Small intestine (tissue), 7 donors: ENCODE results near the gene UQCC3. TPM values are rescaled to one million over a fixed set of nuclear protein-coding genes. Genes with fewer than 3 reads are reported as not detected.
A peak's percentile ranks its signal among the peaks of the same experiment; 100 is the strongest.

ENCODE experiments used
- DNase-seq, 2 donors: peaks; one replicate each; pipeline versions ENCODE4 v3.0.0 to v3.0.0-alpha.2; 2013
- FAIRE-seq: peaks from 2 replicates; lab custom pipeline; 2012; peaks lifted over from hg19 to GRCh38; lab: Jason Lieb, UNC
- H3K27ac ChIP-seq, 3 donors: one replicate each; pipeline ENCODE4 v1.5.1; 2013; ENCODE audit warnings: low read length in 2 of 3, mild to moderate bottlenecking in 2 of 3, control low read depth in 1 of 3, inconsistent platforms in 1 of 3, low read depth in 1 of 3, moderate library complexity in 1 of 3
- H3K27me3 ChIP-seq, 3 donors: one replicate each; pipeline ENCODE4 v1.6.1; 2013; ENCODE audit warnings: low read length in 3 of 3, inconsistent platforms in 1 of 3; ENCODE audit not compliant: control insufficient read depth in 3 of 3, insufficient read depth in 3 of 3
- H3K36me3 ChIP-seq, 3 donors: one replicate each; pipeline ENCODE4 v1.6.1; 2013; ENCODE audit warnings: low read length in 3 of 3, inconsistent platforms in 1 of 3, low read depth in 1 of 3, mild to moderate bottlenecking in 1 of 3, moderate library complexity in 1 of 3; ENCODE audit not compliant: control insufficient read depth in 3 of 3, insufficient read depth in 2 of 3
- H3K4me1 ChIP-seq, 3 donors: one replicate each; pipeline ENCODE4 v1.6.1; 2013; ENCODE audit warnings: low read length in 2 of 3, inconsistent platforms in 1 of 3, low read depth in 1 of 3, mild to moderate bottlenecking in 1 of 3, moderate library complexity in 1 of 3; ENCODE audit not compliant: control insufficient read depth in 3 of 3, insufficient read depth in 2 of 3
- H3K4me3 ChIP-seq, 3 donors: one replicate each; pipeline ENCODE4 v1.5.1; 2013; ENCODE audit warnings: low read length in 3 of 3, control low read depth in 1 of 3, inconsistent platforms in 1 of 3, low read depth in 1 of 3, mild to moderate bottlenecking in 1 of 3, moderate library complexity in 1 of 3
- H3K9me3 ChIP-seq, 2 donors: one replicate each; pipeline ENCODE4 v1.6.1; 2013; ENCODE audit warnings: low read depth in 1 of 2, low read length in 1 of 2; ENCODE audit not compliant: control insufficient read depth in 2 of 2, insufficient read depth in 1 of 2
- WGBS, 3 donors: extraction: QIAGEN DNeasy Blood & Tissue Kit; methylation state at CpG; one replicate each; pipeline ENCODE4 v1.1.7; 2013; 5-methylcytosine and 5-hydroxymethylcytosine counted together
- polyA plus RNA-seq, 4 donors: library from polyadenylated mRNA; stranded (reverse) in 3 of 4; unstranded in 1 of 4; fragments of 200-250 nt in 3 of 4; fragments of 120-200 nt in 1 of 4; gene quantifications; one replicate each; pipeline versions ENCODE4 v1.2.1 to v1.2.3, GENCODE V29; 2013
- donor health status: healthy with polysubstance abuse.
- donor health status: control.
- donor health status: control.
- donor health status: Bipolar disorder and iron deficiency.
- donor health status: healthy.

The UQCC3 gene
- polyA plus RNA-seq, 4 donors: 11.4 to 34.9 (median 23.4) TPM

DNA sequence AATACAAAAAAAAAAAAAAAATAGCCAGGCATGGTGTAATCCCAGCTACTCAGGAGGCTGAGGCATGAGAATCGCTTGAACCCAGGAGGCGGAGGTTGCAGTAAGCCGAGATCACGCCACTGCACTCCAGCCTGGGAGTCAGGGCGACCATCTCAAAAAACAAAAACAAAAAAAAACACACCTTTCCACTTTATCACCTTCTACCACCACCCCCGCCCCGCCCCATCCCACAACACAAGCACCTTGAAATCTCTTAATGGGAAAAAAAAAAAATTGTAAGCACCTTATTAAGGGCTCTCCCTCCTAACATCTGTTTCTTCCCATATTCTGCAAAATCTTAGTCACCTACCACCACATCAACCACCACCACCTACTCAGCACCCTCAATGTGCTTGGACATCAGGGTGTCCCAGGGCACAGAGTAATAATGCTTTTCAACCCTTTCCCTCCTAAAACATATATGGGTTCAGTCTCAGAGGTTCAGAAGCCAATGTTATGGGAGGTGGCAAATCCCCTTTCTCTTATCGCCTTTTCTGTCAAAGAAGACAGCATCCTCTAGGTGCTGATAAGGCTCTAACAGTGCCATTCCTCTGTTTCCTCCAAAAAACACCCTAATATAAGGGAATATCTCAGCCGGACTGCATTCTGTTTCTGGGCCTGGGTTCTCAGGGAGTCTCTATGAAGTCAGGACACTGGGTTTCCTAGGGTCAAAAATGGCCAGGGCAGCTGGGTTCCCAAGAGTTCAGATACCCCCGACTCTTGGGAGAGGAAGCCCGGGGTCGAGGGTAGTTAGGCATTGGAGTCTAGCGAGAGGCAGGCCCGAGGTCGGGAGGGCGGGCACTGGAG, 19.1 kb upstream of the UQCC3 start:
- 17 to 32% (median 21%) methylated on average over 16 of the region's 16 CpGs for WGBS, 3 donors
- no peak for FAIRE-seq
- no peak for DNase-seq
- Histone ChIP-seq H3K27ac (peak overlapping the region; percentile 70 to 93 (median 86)), H3K27me3 (no peaks in the 10 kb centered on the region), H3K9me3 (no peaks in the 10 kb centered on the region), H3K4me3 (peak overlapping the region; percentile 71 to 94 (median 91)), H3K4me1 (peaks cover 0 to under 1% (median 0%) of the 10 kb centered on the region in 3 donors), H3K36me3 (peaks cover 0 to 26% (median 3%) of the 10 kb centered on the region in 3 donors)

DNA sequence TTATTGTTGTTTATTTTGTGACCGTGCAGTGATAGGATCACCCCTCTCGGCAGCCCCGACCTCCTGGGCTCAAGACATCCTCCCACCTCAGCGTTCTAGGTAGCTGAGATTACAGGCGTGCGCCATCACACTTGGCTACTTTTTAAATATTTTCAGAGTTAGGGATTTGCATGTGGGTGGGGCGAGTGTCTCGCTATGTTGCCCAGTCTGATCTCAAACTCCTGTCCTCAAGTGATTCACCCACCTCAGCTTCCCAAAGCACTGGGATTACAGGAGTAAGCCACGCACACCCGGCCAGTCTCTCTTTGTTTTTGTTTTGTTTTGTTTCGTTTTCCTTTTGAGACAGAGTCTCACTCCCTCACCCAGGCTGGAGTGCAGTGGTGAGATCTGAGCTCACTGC, 17.2 kb upstream of the UQCC3 start:
- no peaks in the 10 kb centered on the region for H3K9me3 ChIP-seq
- no peak for FAIRE-seq

DNA sequence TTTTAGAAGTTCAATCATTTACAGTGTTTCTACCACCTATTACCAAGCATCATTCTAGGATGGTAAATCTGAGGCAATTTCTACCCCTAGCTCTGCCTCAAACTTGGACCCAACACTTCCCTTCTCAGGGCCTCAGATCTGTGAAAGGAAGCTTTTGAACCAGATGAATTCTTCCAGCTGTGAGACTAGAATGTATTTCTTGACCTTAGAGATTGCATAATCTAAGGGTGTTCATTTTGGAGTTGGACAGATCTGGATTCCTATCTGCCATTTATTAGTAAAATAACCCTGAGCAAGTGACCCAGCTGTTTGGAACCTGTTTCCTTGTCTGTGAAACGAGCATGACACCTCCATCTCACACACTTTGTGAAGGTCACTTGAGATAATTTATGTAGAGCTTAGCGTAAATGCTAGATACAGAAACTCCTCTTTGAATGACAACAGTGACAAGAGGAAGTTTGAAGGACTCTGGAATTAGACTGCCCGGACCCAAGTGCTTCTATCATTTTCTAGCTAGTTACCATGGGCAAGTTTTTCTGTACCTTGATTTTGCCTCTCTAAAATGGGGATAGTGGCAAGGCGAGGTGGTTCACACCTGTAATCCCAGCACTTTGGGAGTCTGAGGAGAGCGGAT, 14.6 kb upstream of the UQCC3 start:
- no peak for FAIRE-seq
- no peak for DNase-seq

More for the DNA sequence above, 17.2 kb upstream of the UQCC3 start:
- Histone ChIP-seq H3K4me1 (no peaks in the 10 kb centered on the region), H3K36me3 (peaks cover 0 to 7% (median 2%) of the 10 kb centered on the region in 3 donors), H3K4me3 (no peak overlapping the region), H3K27me3 (no peaks in the 10 kb centered on the region), H3K27ac (no peak overlapping the region)
- WGBS, 3 donors: 72 to 80% (median 79%) methylated on average over 11 of the region's 11 CpGs
- no peak for DNase-seq

DNA sequence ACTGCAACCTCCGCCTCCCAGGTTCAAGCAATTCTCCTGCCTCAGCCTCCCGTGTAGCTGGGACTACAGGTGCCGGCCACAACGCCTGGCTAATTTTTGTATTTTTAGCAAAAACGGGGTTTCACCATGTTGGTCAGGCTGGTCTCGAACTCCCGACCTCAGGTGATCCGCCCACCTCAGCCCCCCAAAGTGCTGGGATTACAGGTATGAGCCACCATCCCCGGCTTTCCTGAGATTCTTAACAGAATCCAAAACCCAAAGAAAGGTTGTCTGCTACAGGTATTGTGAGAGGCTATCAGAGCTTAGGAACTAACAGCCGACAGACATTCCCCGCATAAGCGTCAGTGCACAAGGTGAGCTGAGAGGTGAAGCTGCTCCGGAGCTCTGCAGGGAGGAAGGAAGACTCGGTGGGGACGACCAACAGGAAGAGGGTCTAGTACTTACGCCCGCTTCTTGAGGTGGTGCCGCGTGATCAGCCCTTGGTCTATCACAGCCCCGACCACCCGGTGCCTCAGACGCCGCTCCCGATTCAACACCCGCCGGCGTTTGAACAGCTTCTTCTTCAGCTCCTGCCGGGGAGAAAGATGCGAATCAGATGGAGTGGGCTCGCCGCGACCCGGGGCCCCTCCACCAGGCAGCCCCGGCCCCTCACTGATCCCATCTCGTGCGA, 6.9 kb upstream of the UQCC3 start:
- Histone ChIP-seq H3K4me1 (peaks cover 6 to 12% (median 10%) of the 10 kb centered on the region in 3 donors), H3K27ac (peak overlapping the region; percentile 90 to 98 (median 95)), H3K36me3 (peaks cover 0 to 37% (median 3%) of the 10 kb centered on the region in 3 donors), H3K4me3 (peak overlapping the region; percentile 84 to 98 (median 97)), H3K9me3 (no peaks in the 10 kb centered on the region), H3K27me3 (no peaks in the 10 kb centered on the region)
- peak; percentile 71 to 82 for DNase-seq
- WGBS, 3 donors: 2 to 3% (median 2%) methylated on average over 36 of the region's 36 CpGs
- FAIRE-seq: no peak

More for the DNA sequence above, 14.6 kb upstream of the UQCC3 start:
- no peaks in the 10 kb centered on the region for H3K9me3 ChIP-seq
- H3K27me3 ChIP-seq: no peaks in the 10 kb centered on the region
- H3K4me1 ChIP-seq: no peaks in the 10 kb centered on the region
- peaks cover 0 to 4% (median 0%) of the 10 kb centered on the region in 3 donors for H3K36me3 ChIP-seq
- no peak overlapping the region for H3K27ac ChIP-seq
- no peak overlapping the region for H3K4me3 ChIP-seq
- WGBS, 3 donors: 59 to 66% (median 60%) methylated on average over 5 of the region's 5 CpGs

DNA sequence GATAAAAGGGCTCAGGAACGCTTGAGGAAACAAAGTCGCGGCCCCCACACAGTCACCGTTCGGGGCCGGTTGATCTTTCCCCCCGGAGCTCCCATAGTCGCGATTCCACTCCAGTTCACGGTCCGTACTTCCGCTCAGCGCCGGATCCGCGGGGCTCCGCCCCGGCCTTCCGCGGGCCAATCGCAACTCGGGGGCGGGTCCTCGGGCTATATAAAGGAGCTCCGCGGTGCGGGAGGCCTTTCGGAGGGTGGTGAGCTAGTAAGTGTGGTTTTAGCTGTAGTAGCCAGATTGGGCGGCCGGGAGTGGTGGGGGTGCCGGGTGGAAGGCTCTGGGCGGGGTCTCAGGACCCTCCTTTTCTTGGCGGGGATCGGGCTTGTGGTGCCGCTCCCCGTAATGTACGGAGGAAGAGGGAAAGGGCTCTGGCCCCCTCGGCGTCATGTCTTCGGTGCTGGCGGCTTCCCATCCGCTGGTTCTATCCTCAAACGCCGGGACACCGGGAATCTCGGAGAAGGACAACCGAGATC, 6.3 kb upstream of the UQCC3 start, which contains the start of the genes C11orf98 and CSKMT:
C11orf98 (minus strand) TSS at position 136 of the 524 bp plus-strand sequence; CDS start at position 95, 41 bp downstream.
CSKMT (plus strand) TSS at position 238 of the 524 bp plus-strand sequence. CDS start 568 bp downstream, outside the sequence.
- DNase-seq: peak; percentile 95 to 97
- FAIRE-seq: no peak
- Histone ChIP-seq H3K4me3 (peak within 1 kb of the TSS; percentile 84 to 98 (median 97)), H3K9me3 (no peaks in the 10 kb centered on the region), H3K4me1 (peaks cover 10 to 12% (median 11%) of the 10 kb centered on the region in 3 donors), H3K27me3 (no peaks in the 10 kb centered on the region), H3K36me3 (peaks cover 0 to 41% (median 3%) of the 10 kb centered on the region in 3 donors), H3K27ac (peak within 1 kb of the TSS; percentile 90 to 98 (median 95))
- 0 to 1% (median 0%) methylated on average over 42 to 47 of the region's 47 CpGs for WGBS, 3 donors

DNA sequence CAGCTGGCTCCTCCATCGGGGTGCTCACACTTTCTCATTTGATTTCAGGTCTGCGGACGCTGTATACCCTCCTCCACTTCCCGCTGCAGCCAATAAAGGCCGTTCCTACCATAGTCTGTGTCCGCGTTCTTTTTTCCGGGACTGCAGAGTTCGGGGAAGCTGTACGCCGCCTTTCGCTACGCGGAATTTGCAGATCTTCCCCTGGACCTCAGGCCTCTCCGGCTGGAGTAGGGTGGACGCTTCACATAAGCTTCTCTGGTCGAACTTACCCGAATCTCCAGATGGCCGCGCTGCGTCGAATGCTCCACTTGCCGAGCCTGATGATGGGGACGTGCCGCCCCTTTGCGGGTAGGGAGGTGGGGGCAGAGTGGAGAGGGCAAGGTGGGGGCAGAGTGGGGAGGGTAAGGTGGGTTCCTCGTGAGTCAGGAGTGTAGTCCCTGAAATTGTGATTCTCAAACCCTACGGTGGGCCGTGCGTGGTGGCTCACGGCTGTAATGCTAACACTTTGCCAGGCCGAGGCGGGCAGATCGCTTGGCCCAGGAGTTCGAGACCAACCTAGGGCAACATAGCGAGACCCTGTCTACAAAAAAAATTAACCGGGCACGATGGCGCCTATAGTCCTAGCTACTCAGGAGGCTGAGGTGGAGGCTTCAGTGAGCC, 5.7 kb upstream of the UQCC3 start:
- peak overlapping the region; percentile 84 to 98 (median 97) for H3K4me3 ChIP-seq
- 1 to 2% (median 1%) methylated on average over 39 of the region's 39 CpGs for WGBS, 3 donors
- H3K9me3 ChIP-seq: no peaks in the 10 kb centered on the region
- H3K4me1 ChIP-seq: peaks cover 10 to 12% (median 11%) of the 10 kb centered on the region in 3 donors
- H3K36me3 ChIP-seq: peaks cover 0 to 41% (median 3%) of the 10 kb centered on the region in 3 donors
- no peak for FAIRE-seq
- H3K27me3 ChIP-seq: no peaks in the 10 kb centered on the region
- DNase-seq: peak in 1 of 2 donors; percentile 53
- peak overlapping the region; percentile 57 to 98 (median 95) for H3K27ac ChIP-seq

DNA sequence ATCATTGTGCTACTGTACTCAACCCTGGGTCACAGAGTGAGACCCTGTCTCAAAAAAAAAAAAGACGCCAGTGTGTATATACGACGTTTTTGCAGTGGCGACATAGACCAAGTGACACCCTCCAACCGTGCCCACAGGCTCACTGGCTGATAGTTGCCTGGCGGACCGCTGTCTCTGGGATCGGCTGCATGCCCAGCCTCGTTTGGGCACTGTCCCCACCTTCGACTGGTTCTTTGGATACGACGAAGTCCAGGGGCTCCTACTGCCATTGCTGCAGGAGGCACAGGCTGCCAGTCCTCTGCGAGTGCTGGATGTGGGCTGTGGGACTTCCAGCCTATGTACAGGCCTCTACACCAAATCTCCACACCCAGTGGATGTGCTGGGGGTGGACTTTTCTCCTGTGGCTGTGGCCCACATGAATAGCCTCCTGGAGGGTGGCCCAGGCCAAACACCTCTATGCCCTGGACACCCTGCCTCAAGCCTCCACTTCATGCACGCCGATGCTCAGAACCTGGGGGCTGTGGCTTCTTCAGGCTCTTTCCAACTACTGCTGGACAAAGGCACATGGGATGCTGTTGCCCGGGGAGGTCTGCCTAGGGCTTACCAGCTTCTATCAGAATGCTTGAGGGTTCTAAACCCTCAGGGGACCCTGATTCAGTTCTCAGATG, 5.1 kb upstream of the UQCC3 start:
- Histone ChIP-seq H3K9me3 (no peaks in the 10 kb centered on the region), H3K27me3 (no peaks in the 10 kb centered on the region), H3K27ac (peak overlapping the region; percentile 57 to 98 (median 95)), H3K4me1 (peaks cover 10 to 12% (median 11%) of the 10 kb centered on the region in 3 donors), H3K4me3 (peak overlapping the region; percentile 84 to 98 (median 97)), H3K36me3 (peaks cover 0 to 41% (median 3%) of the 10 kb centered on the region in 3 donors)
- FAIRE-seq: no peak
- WGBS, 3 donors: 20 to 39% (median 25%) methylated on average over 16 of the region's 16 CpGs
- no peak for DNase-seq
